Measurements from ENCODE around the gene CEP112. TPM values are rescaled to one million over a fixed set of nuclear protein-coding genes. Genes with fewer than 3 reads are reported as not detected.

CEP112 gene
- total and polyA plus RNA-seq, 2 of the 8 experiments (the other 6 are each of a cell fraction or from before 2014, with no cell fraction given), result 0.62 to 3.1 TPM

GRCh38 chr17:65609749-65610148, 582.2 kb downstream of the CEP112 start:
- FAIRE-seq (no peak), DNase-seq (ENCODE audit: low read depth in 1 of 2, low spot score in 2 of 2) (no peak)
- Histone ChIP-seq H3K9me3 (ENCODE audit: insufficient read depth in 2 of 2, low read depth in 1 of 2, low read length in 1 of 2) (no peaks in the 10 kb centered on the region), H3K4me2 (ENCODE audit: insufficient read depth in 1 of 2, low read depth in 2 of 2, low read length in 2 of 2) (no peak overlapping the region), H3K18ac (ENCODE audit: extremely low read depth, low read length) (no peak overlapping the region), H3K27ac (ENCODE audit: low read depth, low read length) (no peak overlapping the region), H2BK20ac (ENCODE audit: low read length) (no peak overlapping the region), H4K91ac (replicated peaks; ENCODE audit: insufficient read length, low read length) (no peak overlapping the region), H2AFZ (ENCODE audit: low read length) (no peak overlapping the region), H2BK12ac (ENCODE audit: low read depth, low read length) (no peak overlapping the region), H2BK120ac (replicated peaks; ENCODE audit: low read depth, low read length) (no peak overlapping the region), H3K79me2 (ENCODE audit: control insufficient read depth in 1 of 2, insufficient read depth in 2 of 2, low read length in 2 of 2) (no peaks in the 10 kb centered on the region), H2AK5ac (ENCODE audit: low read depth, low read length) (no peak overlapping the region), H3K27me3 (replicated peaks in 1 of 4; ENCODE audit: control insufficient read depth in 3 of 4, extremely low read depth in 1 of 4, insufficient read depth in 3 of 4, low read length in 3 of 4) (no peaks in the 10 kb centered on the region), H3K4ac (replicated peaks; ENCODE audit: insufficient read length, low read depth, low read length) (no peak overlapping the region), H3K9ac (replicated peaks in 1 of 4; ENCODE audit: extremely low read depth in 1 of 4, low read depth in 3 of 4, low read length in 3 of 4) (no peak overlapping the region), H2BK15ac (ENCODE audit: low read length) (no peak overlapping the region), H3K4me1 (replicated peaks in 1 of 4; ENCODE audit: control insufficient read depth in 3 of 4, insufficient read depth in 4 of 4, low read length in 3 of 4) (no peaks in the 10 kb centered on the region), H4K20me1 (replicated peaks in 1 of 2; ENCODE audit: control insufficient read depth in 1 of 2, insufficient read depth in 2 of 2, low read length in 2 of 2) (no peaks in the 10 kb centered on the region), H4K8ac (ENCODE audit: extremely low read depth, insufficient read depth, low read length) (no peak overlapping the region), H4K5ac (ENCODE audit: insufficient read length, low read depth, low read length) (no peak overlapping the region), H3K14ac (ENCODE audit: insufficient read length) (no peak overlapping the region), H3K36me3 (ENCODE audit: control insufficient read depth in 2 of 4, insufficient read depth in 4 of 4, low read length in 3 of 4) (no peaks in the 10 kb centered on the region), H3K79me1 (ENCODE audit: low read depth, low read length) (no peaks in the 10 kb centered on the region), H2BK5ac (ENCODE audit: low read depth, low read length) (no peak overlapping the region), H3K23ac (ENCODE audit: insufficient read length) (no peak overlapping the region), H3K56ac (replicated peaks; ENCODE audit: insufficient read length, low read depth, low read length) (no peak overlapping the region), H3K4me3 (ENCODE audit: extremely low read depth in 1 of 4, insufficient read depth in 2 of 4, low read depth in 3 of 4, low read length in 4 of 4) (no peak overlapping the region), H3K23me2 (ENCODE audit: low read depth, low read length) (no peaks in the 10 kb centered on the region)
- ChIA-PET POLR2A (ENCODE audit: partially characterized antibody) (no interaction called here), CTCF (ENCODE audit: partially characterized antibody) (interaction anchor here (1.2 kb wide), 1 partner anchor 188 kb away, joined by 3 read pairs; no protein-coding TSS in a partner anchor)
- WGBS, 2 experiments (ENCODE audit: extremely low coverage in 1 of 2, insufficient coverage in 1 of 2, insufficient read length in 1 of 2, insufficient replicate concordance in 2 of 2, low coverage in 1 of 2, low lambda C conversion rate in 2 of 2, missing lambda C conversion rate in 1 of 2), result 95% methylated on average over 2 of the region's 2 CpGs; no CpG with 5 or more reads in 1 of the 2 experiments
- no peak for TF ChIP-seq EGR1 (IDR thresholded peaks at IDR 0.05; ENCODE audit: borderline replicate concordance, low read depth, low read length)
- TF ChIP-seq CTCF (IDR thresholded peaks at IDR 0.05; ENCODE audit: control extremely low read depth in 1 of 3, insufficient read depth in 1 of 3, low read depth in 1 of 3, low read length in 3 of 3), result no peak
- TF ChIP-seq SIRT6 (IDR thresholded peaks at IDR 0.05; ENCODE audit: low read length), result no peak

Data from H1 (cell line).